ENCODE measurements around the gene COBL.

Gene COBL

GRCh38 chr7:51275532-51275931, 41.1 kb downstream of the COBL start:
- DNase-seq (ENCODE audit: low read depth): no peak

- DNase-seq (ENCODE audit: low read depth): no peak
These were observed 41.7 kb downstream of the COBL start for GRCh38 chr7:51274955-51275354.

DNA sequence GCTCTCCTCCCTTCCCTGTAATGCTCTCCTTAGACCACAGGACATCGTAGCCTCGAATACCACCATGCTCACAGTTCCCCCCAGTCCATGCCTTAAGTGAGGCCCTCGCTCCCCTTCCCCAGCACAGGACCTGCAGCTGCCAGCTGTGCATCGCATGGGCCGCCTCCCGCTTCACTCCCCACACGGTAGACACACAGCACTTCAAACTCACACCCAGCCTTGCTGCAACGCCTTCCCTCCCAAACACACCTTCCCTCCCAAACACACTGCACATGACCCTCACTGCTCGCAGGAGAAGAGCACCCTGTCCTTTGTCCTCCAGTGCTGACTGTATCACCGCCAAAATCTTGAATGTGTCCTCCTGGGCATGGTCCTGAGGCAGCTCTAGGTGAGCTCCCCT, 42.6 kb downstream of the COBL start:
- no peak for DNase-seq (ENCODE audit: low read depth)

DNA sequence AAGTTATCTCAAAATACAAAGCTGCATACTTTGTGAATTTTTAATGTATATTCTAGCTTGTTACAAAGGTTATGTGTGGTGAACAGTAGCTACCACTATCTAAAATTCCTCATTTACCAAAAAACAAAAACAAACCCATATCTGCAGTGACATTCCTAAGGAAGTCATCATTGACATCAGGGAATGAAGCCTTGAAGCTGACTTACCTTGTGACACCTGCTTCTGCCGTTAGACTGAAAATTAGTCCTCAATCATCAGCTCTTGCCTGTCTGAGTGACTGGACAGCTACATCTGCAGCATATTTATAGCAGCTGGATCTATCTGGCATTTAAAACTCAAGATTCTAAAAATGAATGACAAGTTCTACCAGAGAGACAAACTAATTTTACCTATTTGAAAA, 43.2 kb downstream of the COBL start:
- no peak for DNase-seq (ENCODE audit: low read depth)

DNA sequence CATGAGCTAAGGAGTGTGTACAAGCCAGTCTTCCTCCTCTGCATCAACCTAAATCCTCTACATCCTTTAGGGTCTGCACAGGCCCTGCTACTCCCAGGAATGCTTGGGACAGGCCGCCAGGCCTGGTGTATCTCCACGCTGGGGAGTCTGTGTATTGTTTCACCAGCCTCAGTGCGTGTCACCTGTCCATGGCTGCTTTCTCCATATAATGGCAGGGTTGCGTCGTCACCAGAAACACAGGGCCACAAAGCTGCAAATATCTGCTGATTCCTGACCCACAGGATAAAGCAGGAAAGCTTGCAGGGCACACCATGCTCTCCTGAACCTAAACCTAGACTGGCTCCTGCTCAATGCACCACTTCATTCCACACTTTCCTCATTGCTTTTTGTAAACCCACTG, 45.6 kb downstream of the COBL start:
- DNase-seq (ENCODE audit: low read depth): no peak

GRCh38 chr7:51269911-51270310, 46.7 kb downstream of the COBL start:
- no peak for DNase-seq (ENCODE audit: low read depth)

GRCh38 chr7:51269321-51269720, 47.3 kb downstream of the COBL start:
- no peak for DNase-seq (ENCODE audit: low read depth)

DNA sequence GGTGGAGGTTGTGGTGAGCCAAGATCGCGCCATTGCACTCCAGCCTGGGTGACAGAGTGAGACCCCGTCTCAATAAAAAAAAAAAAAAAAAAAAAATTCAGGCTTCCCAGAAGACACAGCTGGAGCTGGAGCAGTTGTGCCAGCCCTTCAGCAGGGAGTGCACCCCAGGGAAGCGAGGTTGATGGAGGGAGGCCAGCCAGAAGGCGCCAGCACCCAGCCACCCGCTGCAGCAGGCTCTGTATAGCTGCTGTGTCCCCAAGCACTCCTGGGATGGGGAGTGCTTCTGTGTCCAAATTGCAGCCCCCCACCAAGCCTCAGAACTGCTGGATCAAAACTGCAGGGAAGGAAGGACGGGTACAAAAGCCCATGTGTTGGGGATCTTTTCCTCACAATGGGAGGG, 47.8 kb downstream of the COBL start:
- no peak for DNase-seq (ENCODE audit: low read depth)

GRCh38 chr7:51267169-51267568, 49.4 kb downstream of the COBL start:
- no peak for DNase-seq (ENCODE audit: low read depth)

DNA sequence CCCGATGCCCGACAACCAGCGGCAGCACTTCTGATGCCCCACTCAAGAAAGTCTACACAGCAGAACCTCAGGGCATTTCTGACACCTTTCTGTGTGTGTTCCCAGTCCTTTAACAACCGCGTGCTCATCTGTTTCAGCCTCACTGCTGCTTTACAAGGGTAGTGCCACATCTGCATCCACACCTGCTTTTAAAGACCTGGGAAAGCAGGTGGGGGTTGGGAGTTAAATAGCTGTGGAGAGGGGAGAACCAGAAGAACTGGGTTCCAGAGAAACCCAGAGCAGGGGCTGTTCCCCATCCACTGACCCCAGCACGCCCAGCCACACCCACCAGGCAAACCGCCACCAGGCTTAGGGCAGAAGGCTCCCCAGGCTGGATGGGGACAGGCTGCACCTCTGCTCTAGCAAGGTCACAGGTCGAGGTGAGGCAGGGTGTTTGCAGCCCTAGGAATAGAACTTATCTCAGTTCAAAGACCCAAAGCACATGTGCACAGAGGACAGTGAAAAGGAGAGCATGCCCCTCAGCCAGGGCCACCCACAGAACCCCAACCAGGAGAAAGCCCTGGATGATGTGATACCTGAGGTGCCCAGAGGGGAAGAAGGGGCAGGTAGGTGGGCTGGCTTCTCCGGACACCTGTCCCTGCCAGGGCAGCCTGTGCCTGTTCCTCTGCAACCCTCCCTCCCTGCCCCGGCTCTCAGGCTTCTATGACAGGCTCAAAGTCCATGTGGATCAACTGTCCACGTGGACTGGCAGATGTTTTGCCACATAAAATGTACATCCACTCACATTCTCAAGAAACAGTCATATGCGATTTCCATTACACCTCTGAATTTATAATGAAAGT, 51.3 kb downstream of the COBL start:
- DNase-seq (ENCODE audit: low read depth): no peak

DNA sequence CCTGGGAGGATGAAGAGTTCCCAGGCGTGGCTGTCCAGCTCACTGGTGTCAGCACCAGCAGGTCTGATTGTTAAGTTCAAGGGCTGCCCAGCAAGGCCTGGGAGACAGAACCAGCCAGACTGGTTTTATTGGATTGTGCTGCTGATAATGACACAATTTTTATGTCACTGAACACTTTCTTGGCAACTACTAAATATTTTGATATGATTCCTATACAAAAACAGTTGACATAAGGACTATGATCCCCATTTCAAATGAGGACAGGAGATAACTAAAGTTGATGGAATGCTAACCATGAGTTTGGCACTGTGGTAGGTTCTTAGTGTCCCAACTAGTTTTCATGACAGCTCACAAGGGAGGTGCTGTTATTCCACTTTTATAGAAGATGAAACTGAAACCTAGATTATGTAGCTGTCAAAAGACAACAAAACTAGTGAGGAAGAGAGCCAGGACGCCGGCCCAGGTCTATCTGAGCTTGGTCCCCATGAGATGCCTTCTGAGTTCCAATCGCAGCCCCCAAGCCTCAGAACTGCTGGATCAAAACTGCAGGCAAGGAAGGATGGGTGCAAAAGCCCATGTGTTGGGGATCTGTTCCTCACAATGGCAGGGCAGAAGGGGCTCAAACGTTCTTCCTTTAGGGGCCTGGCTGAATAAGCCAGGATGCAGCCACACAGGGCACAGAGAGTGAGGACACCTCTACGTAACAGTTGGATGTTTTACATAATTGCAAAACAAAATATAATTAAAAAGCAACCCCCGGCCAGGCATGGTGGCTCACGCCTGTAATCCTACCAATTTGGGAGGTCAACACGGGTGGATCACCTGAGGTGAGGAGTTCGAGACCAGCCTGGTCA, 52.8 kb downstream of the COBL start:
- no peak for DNase-seq (ENCODE audit: low read depth)

DNA sequence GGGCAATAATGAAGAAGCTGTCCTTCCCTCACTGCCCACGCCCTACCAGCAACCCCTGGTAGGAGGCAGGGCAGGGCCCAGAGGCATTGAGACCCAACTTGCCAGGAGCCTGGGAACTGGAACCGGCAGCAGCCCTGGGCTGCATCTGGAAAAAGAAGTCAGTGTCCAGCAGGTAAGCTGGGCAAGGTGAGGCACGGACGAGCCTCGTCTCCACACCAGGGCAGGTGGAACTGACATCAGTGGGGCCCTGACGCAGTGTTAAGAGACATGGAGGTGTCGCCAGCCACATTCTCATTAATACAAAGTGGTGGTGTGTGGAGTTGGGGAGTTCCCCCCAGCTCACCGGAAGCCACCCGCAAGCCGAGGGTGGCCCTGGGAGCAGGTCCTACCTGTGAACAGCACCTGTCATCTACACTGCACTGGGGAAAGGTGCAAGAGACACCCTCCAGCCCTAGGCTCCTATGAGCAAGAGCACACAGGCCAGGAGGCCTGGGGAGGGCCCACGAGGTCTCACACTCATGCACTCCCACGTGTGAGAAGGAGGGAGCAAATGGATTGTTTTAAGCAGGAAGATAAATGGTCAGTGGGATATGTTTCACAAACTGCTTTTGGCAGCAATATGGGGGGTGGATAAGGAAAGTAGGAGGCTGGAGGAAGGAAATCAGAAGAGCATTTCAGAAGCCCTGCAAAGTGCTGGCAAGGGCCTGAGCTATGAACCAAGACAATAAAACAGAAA, 53.6 kb downstream of the COBL start:
- no peak for DNase-seq (ENCODE audit: low read depth)

DNA sequence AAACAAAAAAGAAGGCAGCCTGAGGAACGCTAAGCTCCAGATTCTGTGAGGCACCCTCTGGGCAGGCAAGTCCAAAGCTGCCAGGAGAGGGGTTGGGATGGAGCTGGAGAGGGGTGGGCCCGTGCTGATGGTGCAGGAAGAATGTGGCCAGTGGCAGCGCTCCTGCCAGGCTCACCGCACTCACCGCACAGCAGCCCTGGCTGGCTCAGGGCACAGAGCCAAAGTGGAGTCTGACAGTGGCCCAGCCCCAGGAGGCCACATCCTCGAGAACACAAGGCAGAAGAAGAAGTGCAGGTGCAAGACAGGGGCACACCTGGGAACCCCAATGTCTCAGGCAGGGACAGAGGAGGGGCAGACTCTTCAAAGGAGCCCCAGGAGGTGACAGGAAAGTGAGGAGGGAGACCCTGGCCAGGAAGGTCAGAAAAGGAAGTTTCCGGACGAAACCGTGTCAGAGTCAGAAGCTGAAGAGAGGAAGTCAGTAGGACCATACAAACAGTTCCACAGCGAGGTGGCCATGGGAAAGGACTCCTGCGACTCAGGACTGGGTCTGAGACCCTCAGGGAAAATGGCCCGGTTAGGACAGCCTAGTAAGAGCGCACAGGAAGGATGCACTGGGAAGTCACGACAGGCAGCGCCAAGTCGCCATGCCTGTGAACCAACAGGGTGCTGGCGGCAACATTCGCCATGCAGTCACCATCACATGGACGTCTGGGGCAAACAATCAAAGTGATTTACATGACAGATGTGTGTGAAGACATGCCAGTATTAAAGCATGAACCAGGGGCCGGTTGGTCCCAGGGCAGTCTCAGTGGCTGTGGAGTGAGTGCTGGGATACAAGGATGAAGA, 54.4 kb downstream of the COBL start:
- DNase-seq (ENCODE audit: low read depth): no peak

- DNase-seq (ENCODE audit: low read depth): no peak
These were observed 55.3 kb downstream of the COBL start for GRCh38 chr7:51261117-51261835.

- DNase-seq (ENCODE audit: low read depth): no peak
These were observed 56.1 kb downstream of the COBL start for GRCh38 chr7:51260516-51260915.

DNA sequence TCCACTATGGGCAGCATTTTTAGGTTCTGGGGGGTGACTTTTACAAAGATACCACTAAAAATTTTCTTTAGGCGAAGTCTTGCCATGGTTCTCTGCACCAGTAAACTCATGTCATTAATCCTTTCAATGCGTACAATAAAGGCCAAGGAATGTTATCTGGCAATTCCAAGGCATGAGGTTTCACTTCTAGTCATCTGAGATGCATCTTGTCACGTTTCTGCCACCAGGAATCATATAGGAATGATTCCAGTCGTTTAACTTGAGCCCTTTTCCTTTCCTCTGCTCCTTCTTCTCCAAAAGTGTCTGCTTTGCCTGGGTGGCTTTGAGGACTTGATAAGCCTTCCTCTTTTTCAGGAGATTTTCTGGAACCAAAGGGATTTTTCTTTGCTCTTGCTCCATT, 56.8 kb downstream of the COBL start:
- DNase-seq (ENCODE audit: low read depth): no peak

DNA sequence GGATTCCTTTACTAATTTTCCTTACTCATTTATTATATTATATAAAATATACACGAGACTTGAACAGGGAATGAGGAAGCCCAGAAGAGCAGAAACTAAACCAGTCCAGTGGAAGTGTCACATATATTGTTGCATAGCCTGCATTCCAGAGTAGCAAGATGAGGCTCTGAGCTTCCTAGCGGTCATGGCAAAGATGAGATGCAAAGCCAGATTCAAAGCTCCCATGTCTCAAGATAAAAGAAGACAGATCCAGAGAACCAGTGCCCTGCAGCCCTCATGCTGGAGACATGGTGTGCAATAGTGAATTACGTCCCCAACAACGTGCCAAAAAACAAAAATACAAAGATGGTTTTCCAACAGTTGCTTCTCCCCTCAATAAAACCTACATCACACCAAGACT, 59.7 kb downstream of the COBL start:
- no peak for DNase-seq (ENCODE audit: low read depth)

DNA sequence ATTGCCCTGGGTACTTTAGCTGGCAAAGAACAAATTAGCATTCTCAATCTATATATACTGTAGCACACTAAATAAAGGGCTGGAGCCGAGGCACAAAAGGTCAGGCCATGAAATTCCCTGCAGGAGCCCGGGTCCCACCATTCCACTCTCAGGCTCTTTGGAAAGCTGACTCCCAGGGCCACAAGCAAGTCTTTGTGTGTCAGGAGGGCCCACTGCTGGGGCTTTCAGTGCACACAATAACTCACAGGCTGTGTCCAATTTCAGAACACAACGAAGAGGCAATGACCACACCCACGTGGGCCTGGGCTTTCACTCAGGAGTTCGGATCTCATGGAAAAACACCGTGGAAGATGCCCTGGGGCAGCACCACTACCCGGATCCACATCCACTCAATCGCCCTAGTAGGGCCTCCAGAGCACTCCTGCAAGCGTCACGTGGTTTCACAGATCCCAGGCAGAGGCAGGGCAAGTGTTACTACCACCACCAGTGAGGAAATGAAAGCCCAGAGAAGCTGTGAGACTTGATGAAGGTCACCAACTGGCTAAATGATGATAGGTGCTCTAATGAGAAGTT, 60.3 kb downstream of the COBL start:
- DNase-seq (ENCODE audit: low read depth): no peak

GRCh38 chr7:51255536-51256208, 60.9 kb downstream of the COBL start:
- no peak for DNase-seq (ENCODE audit: low read depth)

GRCh38 chr7:51255036-51255435, 61.6 kb downstream of the COBL start:
- no peak for DNase-seq (ENCODE audit: low read depth)
